Retinal pigment epithelial cell (primary cell): ENCODE data around the gene SDCCAG8.

Experiments used
- DNase-seq: peaks from one replicate; pipeline ENCODE4 v3.0.0-alpha.2; 2010; ENCODE audit warnings: low read depth
- H3K4me3 ChIP-seq: 2 replicates; pipeline ENCODE4 v1.5.1; 2011; ENCODE audit warnings: mild to moderate bottlenecking, low read length, control low read depth, moderate library complexity
- CTCF ChIP-seq: conservative IDR thresholded peaks from 2 replicates; pipeline ENCODE4 v1.5.1; 2011; ENCODE audit warnings: low read depth, low read length, control low read depth, inconsistent platforms

Gene SDCCAG8

DNA sequence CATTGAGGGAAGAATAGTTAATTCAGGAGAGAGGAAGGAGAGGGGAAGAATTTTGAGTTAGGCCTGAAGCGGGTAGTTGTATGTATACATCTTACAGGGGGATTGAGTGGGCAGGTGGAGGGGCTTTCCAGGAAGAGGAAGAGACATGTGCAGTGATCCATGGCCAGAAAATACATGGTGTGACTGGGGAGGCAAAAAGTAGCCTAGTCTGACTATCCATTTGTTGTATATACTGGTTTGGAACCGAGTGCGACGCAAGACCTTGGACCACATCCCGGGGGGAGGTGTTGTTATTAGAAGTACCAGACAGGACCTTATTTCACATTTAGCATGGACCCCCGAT is 158.3 kb downstream of the SDCCAG8 start:
- no peak for TF ChIP-seq CTCF
- no peak for DNase-seq
- H3K4me3 ChIP-seq, result no peak overlapping the region

DNA sequence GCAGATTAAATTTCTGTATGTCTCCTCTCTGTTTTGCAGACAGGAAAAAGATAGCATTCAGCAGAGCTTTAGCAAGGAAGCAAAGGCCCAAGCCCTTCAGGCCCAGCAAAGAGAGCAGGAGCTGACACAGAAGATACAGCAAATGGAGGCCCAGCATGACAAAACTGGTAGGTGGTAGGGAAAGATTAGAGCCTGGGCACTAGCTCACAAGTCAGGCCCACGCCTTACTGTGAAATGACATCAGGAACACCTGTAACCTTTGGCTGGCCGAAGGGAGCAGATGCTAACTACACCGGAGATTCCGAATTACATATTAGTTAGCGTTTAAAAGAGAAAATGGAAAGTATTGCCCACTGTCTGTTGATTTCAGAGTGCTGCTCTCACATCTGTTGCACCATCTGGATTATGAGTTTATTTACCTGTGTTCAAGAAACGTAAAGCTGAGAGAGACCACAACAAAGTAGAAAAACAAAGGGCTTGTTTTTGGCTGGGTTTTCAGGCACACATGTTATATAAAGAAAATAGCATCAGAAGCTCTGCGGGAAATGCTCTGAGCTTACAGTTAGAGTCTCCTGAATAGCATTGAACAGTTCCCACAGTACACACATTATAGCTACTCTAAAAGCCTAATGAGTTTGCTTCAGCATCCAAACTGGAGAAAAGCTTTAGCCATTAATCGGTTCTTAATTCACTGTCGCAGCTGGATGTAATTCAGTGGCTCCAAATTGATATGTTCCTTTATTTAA is 160.0 kb downstream of the SDCCAG8 start:
- no peak for TF ChIP-seq CTCF
- no peak for DNase-seq
- no peak overlapping the region for H3K4me3 ChIP-seq

- TF ChIP-seq CTCF, result no peak
- H3K4me3 ChIP-seq, result no peak overlapping the region
- DNase-seq, result no peak
Measured at GRCh38 chr1:243416495-243416894, 160.7 kb downstream of the SDCCAG8 start.

- no peak for TF ChIP-seq CTCF
Measured at GRCh38 chr1:243420016-243420945, 164.4 kb downstream of the SDCCAG8 start.

GRCh38 chr1:243420946-243421685 is 165.3 kb downstream of the SDCCAG8 start:
- TF ChIP-seq CTCF, result no peak
- no peak overlapping the region for H3K4me3 ChIP-seq
- no peak for DNase-seq

More at GRCh38 chr1:243420016-243420945, 164.4 kb downstream of the SDCCAG8 start:
- no peak for DNase-seq
- no peak overlapping the region for H3K4me3 ChIP-seq

DNA sequence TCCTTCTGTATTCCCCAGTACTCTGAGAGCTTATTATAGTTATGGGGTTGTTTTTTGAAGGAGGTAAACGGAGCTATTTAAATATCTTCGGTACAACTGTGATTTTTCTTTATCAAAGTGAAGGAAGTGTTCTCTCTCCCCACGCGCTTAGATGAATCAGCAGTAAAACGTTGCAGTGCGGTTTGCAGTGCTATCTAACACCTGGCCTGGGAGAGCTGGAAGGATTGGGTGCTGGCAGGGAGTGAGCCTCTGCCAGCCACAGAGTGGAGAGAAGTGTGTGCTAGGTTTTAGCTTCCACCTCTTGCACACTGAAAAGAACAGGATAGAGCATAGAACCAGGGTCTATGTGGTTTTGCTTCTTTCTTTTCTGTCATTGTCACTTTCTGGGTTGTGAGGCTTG is 165.9 kb downstream of the SDCCAG8 start:
- TF ChIP-seq CTCF, result no peak
- DNase-seq, result peak; percentile 31
- H3K4me3 ChIP-seq, result no peak overlapping the region
